H1 (cell line): ENCODE measurements around the gene PREX1.

Experiments used
- CEBPB ChIP-seq: IDR thresholded peaks from 2 replicates; pipeline ENCODE4 v1.6.1; 2012; ENCODE audit warnings: low read depth, low read length
- EZH2 ChIP-seq: fragments of 200-600 bp; sonication (generic); IDR thresholded peaks from 2 replicates; pipeline ENCODE4 v1.7.1; 2012; ENCODE audit warnings: low read depth, mild to moderate bottlenecking, moderate library complexity, low read length, inconsistent platforms; ENCODE audit not compliant: severe bottlenecking
- FOSL1 ChIP-seq: IDR thresholded peaks from 2 replicates; pipeline ENCODE4 v1.6.1; 2011; ENCODE audit warnings: mild to moderate bottlenecking, low read depth, low read length, moderate library complexity; ENCODE audit not compliant: insufficient read depth

DNA sequence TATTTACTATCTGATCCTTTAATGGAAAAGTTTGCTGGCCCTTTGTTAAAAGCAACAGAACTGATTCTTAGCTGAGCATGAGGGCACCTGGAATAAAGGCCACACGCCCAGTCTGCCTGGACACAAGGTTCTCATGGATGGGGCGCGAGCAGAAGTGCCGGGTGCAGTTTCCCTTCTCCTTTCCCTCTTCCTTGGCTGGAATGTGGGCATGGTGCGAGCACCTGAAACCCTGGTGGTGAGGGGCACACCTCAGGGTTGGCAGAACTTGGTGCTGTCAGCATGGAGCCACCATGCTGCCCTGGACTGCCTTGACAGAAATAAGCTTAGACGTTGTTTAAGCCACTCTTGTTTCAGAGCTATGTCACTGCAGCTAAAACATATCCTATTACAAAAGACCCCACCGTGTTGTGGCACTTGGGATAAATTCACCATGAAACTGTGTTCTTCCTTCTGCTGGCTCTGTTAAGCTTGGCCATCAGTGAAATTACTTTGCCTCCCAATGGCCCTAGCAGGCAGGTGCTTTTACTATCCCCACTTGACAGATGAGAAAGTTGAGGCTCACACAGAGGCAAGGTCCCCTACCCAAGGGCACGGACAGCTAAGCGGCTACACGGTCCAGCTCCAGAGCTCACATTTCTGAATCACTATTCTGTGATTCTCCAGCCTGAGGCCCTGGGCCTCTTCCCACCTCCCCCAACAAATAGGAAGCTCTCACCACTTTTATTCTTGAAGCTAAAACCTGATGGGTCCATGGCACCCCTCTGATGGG lies 115.9 kb downstream of the PREX1 start:
- TF ChIP-seq FOSL1 (no peak), EZH2 (no peak), CEBPB (no peak)
